Melanocyte of skin (primary cell): Measurements from ENCODE around the gene ACOX1. TPM values are rescaled to one million over a fixed set of nuclear protein-coding genes. Genes with fewer than 3 reads are reported as not detected.

Experiments used
- total RNA-seq, 2 donors: library from RNA; depleted of rRNA; stranded (reverse); fragments of >200 nt; gene quantifications; 2 replicates each; pipeline ENCODE4 v1.2.3, GENCODE V29; 2012

Gene ACOX1
- total RNA-seq: 10 to 100 TPM; 44.0 to 55.3 TPM

GRCh38 chr17:75978938-75979704, at the start of gene ACOX1, which contains the start of gene TEN1:
ACOX1 (minus strand) TSS chr17:75979166; CDS start chr17:75979073, 93 bp downstream.
TEN1 (plus strand) TSS chr17:75979240; CDS start chr17:75986193, 6,953 bp downstream.

GRCh38 chr17:76027159-76027839, 48.3 kb upstream of the ACOX1 start, which contains the start of gene EVPL:
EVPL (minus strand) TSS chr17:76027306; CDS start chr17:76027198, 108 bp downstream.

GRCh38 chr17:76000755-76001521, 22.0 kb upstream of the ACOX1 start, which contains the start of gene CDK3:
CDK3 (plus strand) TSS chr17:76000855; CDS start chr17:76001426, 571 bp downstream.

GRCh38 chr17:75940727-75941441, 38.1 kb downstream of the ACOX1 start, which contains the start of gene FBF1:
FBF1 (minus strand) TSS chr17:75941042; CDS start chr17:75938149, 2,893 bp downstream.

GRCh38 chr17:75904749-75905521, 74.0 kb downstream of the ACOX1 start, which contains the start of gene MRPL38:
MRPL38 (minus strand) TSS chr17:75904884; CDS start chr17:75904875, 9 bp downstream.

GRCh38 chr17:75896415-75897159, 82.4 kb downstream of the ACOX1 start, which contains the start of gene TRIM65:
TRIM65 (minus strand) TSS chr17:75896951; CDS start chr17:75896937, 14 bp downstream.

Other genes starting within 250 kb of the ACOX1 start
- gene GALK1, start 214.0 kb downstream of the ACOX1 start, total RNA-seq: 10 to 100 TPM; 48.9 to 77.9 TPM
- gene UNK, start 194.4 kb downstream of the ACOX1 start, total RNA-seq: 10 to 100 TPM; 27.9 to 31.6 TPM
- 1 to 10 TPM in 1 of 2 donors, under 1 TPM in 1; 1.00 to 1.4 TPM for gene UNC13D, start 134.8 kb downstream of the ACOX1 start, total RNA-seq
- gene WBP2, start 123.8 kb downstream of the ACOX1 start, total RNA-seq: 10 to 100 TPM; 53.0 to 54.9 TPM
- 10 to 100 TPM; 26.3 to 38.5 TPM for gene TRIM47, start 100.6 kb downstream of the ACOX1 start, total RNA-seq
- gene TRIM65, start 82.2 kb downstream of the ACOX1 start, total RNA-seq: 10 to 100 TPM; 17.9 to 18.6 TPM
- gene MRPL38, start 74.3 kb downstream of the ACOX1 start, total RNA-seq: 10 to 100 TPM; 42.7 to 66.3 TPM
- gene FBF1, start 38.1 kb downstream of the ACOX1 start, total RNA-seq: 10 to 100 TPM; 12.0 to 12.7 TPM
- gene TEN1, start 74 bp upstream of the ACOX1 start, total RNA-seq: 10 to 100 TPM; 13.3 to 16.9 TPM
- gene CDK3, start 21.7 kb upstream of the ACOX1 start, total RNA-seq: 1 to 10 TPM in 1 of 2 donors, not detected in 1; 1.4 TPM
- under 1 TPM in 1 of 2 donors, not detected in 1; under 0.01 TPM for gene EVPL, start 48.1 kb upstream of the ACOX1 start, total RNA-seq
- gene SRP68, start 93.4 kb upstream of the ACOX1 start, total RNA-seq: 10 to 100 TPM; 18.6 to 27.3 TPM
- gene GALR2, start 95.6 kb upstream of the ACOX1 start, total RNA-seq: not detected
- not detected for gene ZACN, start 100.0 kb upstream of the ACOX1 start, total RNA-seq
- gene EXOC7, start 124.6 kb upstream of the ACOX1 start, total RNA-seq: 10 to 100 TPM; 76.9 to 93.9 TPM
- not detected for gene FOXJ1, start 162.1 kb upstream of the ACOX1 start, total RNA-seq